NCI-H226 (cell line): ENCODE measurements around the gene MRPL4.

Experiments used
- DNase-seq: peaks from one replicate; pipeline ENCODE4 v3.0.0-alpha.2; 2015

The MRPL4 gene

DNA sequence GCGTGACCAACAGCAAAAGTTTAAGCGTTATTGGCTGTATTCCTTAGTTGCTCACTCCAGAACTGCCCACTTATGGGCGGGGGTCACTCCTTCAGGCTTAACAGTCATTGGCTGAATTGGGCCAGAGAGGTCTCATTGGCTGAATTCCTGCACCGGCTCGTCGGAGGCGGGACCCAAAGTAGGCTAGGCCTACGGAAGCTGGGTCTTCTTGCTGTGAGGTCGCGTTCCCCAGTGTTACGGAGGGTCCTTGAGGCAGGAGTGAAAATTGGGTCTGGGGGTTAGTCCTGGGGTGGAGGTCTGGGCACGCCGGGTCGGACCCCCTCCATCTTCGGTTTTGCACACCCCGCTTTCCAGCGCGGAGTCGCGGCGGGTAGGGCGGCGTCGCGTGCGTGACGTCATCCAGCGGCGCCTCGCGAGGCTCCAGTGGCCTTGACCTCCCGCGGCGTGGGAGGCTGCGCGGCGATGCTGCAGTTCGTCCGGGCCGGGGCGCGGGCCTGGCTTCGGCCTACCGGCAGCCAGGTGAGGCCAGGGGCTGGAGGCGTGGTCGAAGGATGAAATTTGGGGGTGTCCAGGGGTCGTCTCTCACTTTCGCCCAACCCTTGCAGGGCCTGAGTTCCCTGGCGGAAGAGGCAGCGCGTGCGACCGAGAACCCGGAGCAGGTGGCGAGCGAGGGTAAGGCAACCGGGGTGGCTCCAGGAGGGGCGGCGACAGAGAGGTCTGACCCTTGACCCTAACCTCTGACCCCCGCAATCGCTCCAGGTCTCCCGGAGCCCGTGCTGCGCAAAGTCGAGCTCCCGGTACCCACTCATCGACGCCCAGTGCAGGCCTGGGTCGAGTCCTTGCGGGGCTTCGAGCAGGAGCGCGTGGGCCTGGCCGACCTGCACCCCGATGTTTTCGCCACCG is at the start of gene MRPL4:
MRPL4 (plus strand) TSS at position 423 of the 903 bp plus-strand sequence; CDS start at position 463, 40 bp downstream.
- DNase-seq: peak; percentile 98

DNA sequence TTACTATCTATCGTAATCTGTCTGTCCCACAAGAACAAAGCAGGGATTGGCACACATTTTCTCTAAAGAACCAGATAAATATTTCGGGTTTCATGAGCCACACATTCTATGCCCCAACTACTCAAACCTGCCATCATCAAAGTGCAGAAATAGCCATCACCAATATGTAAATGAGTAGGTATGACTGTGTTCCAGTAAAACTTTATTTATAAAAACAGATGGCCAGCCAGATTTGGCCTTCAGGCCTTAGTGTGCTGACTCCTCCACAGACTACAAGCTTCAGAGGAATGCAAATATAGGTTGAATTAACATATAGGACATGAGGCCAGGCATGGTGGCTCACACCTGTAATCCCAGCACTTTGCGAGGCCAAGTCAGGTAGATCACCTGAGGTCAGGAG is 48.3 kb upstream of the MRPL4 start:
- DNase-seq: no peak

DNA sequence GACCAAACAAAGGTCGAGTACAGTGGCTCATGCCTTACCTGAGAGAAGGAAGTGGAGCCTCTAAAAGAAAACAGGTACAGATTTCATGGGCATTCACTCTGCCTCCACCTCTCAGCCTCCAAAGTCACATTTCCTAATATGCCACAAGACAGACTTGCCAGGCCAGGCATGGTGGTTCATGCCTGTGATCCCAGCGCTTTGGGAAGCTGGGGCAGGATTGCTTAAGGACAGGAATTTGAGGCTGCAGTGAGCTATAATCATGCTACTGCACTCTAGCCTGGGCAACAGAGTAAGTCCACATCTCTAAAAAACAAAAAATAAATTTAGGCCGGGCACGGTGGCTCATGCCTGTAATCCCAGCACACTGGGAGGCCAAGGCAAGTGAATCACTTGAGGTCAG is 46.4 kb upstream of the MRPL4 start:
- no peak for DNase-seq

DNA sequence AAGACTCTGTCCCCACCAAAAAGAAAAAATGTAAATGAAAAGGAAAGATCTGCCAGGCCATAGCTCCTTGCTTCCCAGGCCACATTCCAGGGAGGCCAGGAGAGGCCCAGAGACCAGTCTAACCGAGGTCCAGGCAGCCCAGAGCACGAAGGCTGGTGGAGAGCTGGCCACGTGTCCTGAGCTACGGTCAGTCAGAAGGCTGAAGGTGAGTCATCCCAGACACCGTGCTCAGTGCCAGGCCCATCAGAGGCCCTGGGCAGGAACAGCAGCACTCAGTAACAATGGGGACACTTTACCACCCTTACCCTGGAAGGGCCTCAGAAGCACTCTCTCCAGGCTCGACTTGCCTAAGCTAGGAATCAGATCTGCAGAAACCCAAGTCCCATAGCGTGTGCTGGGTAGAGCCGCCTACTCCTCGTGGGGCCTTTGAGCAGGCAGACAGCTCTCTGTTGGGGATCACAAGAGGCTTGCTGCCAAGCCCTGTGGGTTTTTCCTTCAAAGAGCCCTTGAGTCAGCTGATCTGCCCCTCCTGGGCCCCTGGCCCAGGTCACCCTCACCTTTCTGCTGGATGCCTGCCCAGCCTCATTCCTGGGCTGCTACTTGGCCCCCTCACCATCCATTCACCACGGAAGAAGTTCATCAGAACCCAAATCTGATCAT is 45.7 kb upstream of the MRPL4 start:
- DNase-seq: peak; percentile 77

DNA sequence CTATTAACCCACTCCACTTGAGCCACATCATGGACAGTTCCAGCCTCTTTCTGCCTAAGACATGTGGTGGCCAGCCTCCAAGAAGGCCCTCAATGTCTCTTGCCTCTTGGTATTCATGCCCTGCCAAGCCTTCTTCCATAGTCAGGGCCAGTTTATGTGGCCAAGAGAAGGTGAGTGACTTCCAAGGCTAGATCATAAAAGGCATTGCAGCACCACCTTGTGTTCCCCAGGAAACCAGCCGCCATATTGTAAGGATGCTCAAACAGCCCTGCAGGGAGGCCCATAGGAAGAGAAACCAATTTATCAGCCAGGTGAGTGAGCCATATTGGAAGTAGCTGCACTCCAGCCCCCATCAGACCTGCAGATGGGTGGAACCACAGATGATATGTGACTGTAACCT is 45.0 kb upstream of the MRPL4 start:
- DNase-seq: no peak

DNA sequence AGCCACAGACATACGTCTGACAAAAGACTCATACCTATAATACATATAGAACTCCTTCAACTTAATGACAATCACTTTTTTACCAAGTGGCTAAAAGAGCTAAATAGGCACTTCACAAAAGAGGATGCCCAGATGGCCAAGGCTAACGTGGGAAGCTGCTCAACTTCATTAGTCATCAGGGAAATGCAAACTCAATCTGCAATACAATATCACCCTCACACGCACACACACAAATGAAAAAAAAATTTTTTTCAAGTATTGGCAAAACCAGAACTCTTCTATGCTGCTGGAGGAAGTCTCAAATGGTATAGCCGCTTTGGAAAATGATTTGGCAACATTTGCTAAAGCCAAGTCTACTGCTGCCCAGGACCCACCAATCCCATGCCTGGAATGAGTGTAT is 42.7 kb upstream of the MRPL4 start:
- peak; percentile 8 for DNase-seq

DNA sequence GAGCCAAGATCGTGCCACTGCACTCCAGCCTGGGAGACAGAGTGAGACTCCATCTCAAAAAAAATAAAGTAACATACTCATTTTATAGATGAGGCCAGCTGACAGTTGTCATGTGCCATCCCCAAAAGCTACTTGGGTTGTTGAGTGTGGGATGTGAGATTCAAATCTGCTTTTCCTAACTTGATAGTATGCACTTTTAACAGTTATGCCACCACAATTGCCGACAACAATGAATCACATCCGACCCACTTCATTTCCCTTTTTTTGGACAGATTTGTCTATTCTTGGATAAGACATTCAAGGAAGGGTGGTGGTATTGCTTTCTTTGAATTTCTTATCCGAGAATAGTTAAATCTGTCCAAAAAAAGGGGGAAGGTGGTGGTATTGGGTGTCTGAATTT is 41.0 kb upstream of the MRPL4 start:
- no peak for DNase-seq

DNA sequence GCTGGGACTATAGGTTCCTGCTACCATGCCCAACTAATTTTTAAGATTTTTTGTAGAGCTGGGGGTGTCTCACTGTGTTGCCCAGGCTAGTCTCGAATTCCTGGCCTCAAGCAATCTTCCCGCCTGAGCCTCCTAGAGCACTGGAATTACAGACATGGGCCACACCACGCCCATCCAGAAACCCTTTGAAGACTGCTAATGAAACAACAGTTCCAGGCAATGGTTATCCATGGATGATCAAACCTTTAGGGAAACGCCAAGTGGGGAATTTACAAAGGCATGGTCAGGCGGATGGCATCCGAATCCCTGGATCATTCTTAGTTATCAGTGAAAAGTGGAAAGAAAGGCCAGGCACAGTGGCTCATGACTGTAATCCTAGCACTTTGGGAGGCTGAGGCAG is 40.3 kb upstream of the MRPL4 start:
- DNase-seq: no peak

DNA sequence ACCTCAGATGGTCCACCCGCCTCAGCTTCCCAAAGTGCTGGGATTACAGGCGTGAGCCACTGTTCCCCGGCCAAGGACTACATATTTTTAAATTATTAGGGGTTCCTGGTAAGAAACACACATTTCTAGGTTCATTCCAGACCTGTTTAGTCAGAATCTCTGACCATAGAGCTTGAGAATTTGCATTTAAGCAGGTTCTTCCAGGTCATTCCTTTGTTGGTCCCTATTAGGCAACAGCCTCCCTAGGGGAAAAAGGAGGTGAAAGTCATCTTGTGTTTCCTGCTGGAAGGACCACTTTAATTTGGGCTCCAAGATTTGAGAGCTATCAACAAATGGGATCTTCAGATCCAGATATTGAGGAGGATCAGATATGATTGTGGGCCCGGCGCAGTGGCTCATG is 37.2 kb upstream of the MRPL4 start:
- peak; percentile 49 for DNase-seq

DNA sequence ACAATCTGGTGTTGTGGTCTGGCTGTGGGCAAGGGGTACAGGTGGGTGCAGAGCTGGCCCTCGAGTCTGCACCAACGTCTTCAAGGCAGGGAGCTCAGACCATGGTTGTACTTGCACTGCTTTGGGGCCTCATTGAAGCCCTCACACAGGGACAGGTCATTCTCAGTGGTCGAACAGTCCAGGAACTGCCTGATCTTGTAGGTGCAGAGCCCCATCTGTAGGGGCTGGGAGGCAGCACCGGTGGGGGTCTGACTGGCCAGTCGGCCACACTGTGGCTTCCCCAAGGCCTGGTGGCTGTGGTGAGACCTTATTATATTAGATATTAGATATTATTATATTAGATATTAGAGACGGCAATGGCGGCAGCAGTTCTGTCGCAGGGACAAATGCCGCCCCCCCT is 34.9 kb upstream of the MRPL4 start:
- no peak for DNase-seq

DNA sequence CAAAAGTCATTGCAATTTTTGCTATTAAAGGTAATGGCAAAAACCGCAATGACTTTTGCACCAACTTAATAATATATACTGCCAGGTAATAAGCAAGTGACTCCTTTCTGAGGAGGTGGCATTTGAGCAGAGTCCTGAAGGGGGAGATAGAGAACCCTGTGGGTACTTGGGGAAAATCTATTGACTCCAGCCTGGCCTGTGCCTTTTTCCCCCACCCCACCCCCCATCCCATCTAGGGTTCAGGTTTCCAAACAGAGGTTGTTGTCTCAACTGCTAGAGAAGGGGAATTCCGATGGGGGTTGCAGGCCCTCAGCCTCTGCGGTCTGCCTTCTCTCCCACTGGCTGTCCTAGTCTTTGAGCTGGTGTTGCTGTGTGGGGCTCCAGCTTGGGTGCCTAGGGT is 32.3 kb upstream of the MRPL4 start:
- DNase-seq: peak; percentile 34

DNA sequence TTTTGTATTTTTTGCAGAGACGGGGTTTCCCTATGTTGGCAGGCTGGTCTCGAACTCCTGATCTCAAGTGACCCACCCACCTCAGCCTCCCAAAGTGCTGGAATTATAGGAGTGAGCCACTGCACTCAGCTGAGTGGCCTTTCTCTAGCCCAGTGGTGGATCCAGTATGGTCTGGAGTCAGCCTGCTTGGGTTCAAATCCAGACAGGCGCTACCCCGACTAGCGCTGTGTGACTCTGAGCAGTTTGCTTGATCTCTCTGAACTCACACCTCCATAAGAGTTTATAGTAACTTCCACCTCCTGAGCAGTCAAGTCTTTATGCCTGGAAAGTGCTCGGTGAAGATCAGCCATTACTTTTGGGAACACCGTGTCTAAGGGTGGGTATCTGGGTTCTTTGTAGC is 31.3 kb upstream of the MRPL4 start:
- DNase-seq: no peak

DNA sequence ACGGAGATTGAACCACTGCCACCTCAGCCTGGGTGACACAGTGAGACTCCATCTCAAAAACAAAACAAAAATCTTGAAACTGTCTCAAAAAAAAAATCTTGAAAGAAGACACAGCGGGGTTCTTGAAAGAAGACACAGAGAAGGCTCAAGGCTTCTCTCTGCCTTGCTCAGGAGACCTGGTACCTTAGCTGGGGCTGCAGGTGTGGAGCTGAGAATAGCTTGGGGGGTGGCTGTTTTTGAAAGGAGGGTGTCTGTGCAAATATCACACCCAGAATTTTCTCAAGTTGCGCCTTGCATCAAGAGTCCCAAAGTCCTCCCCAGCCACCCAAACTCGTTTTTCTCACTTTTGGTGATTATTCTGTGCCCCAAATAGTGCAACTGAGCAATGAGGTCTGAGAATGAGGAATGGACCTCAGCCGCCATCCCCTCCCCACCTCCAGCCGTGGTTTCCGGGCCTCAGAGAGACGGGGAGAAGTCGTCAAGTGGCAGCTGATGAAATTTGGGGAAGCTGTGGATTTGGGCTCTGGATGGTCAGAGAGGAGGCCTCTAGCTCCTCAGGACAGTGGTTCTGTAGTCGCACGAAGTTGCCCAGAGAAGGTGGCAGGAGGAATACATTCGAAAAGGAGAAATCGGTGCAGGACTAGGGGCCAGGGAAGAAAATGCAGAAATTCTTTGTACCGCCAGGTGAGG is 29.7 kb upstream of the MRPL4 start:
- no peak for DNase-seq

DNA sequence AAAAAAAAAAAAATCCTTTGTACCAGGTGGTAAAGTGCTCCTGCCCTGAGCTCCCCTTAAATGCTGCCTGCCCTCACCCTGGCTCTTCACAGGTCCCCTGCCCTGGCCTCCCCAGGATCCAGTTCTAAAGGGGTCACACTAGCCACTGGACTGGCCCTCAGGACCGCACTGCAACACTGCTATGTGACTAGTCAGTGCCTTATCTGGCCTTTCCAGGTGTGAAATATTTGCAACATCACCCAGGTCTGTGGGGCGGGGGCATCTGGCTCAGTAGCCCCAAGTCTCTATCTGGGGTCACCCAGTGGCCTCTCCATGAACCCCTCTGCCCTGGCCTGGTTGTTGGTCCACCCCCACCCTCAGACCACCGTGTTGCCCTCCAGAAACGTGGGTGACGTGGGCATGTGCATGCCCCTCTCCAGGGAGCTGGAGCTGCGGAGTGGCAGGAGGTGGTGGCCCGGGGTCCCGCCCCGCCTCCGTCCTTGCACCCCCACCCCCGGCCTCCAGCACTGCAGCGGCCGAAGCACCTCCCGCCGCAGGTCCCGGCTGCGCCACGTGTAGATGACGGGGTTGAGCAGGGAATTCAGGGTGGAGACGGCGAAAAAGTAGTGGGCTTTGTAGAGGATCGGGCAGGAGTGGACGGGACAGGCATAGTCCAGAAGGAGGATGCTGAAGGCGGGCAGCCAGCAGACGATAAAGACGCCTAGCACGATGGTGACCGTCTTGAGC is 28.4 kb upstream of the MRPL4 start:
- DNase-seq: no peak

DNA sequence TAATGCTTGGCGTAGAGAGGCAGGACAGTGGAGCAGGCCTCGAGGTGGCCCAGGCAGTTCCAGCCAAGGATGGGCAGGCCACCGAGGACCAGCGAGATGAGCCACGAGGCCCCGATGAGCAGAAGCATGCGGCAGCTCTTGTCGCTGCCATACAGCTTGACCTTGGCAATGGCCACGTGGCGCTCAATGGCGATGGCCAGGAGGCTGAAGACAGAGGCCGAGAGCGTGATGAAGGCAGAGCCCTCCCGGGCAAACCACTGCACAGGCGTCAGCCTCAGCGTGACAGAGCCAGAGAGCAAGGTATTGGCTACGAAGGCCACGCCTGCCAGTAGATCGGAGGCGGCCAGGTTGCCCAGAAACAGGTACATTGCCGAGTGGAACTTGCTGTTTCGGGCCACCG is 27.7 kb upstream of the MRPL4 start:
- no peak for DNase-seq

DNA sequence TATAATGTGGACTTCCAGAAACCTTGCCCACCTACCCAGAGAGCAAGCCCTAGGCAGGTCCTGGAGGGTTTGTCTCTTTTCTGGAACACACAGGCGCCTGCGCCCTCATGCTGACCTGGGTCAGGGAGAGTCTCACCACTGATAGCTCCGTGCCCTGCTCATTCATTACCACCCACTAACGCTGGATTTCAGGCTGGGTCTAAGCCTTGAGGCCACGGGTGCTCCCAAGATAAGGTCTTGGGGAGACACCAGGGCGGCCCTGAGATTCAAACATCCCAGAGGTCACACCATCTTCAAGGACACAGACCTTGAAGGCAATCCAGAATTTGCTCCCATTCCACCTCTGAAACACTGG is 26.0 kb upstream of the MRPL4 start:
- no peak for DNase-seq

DNA sequence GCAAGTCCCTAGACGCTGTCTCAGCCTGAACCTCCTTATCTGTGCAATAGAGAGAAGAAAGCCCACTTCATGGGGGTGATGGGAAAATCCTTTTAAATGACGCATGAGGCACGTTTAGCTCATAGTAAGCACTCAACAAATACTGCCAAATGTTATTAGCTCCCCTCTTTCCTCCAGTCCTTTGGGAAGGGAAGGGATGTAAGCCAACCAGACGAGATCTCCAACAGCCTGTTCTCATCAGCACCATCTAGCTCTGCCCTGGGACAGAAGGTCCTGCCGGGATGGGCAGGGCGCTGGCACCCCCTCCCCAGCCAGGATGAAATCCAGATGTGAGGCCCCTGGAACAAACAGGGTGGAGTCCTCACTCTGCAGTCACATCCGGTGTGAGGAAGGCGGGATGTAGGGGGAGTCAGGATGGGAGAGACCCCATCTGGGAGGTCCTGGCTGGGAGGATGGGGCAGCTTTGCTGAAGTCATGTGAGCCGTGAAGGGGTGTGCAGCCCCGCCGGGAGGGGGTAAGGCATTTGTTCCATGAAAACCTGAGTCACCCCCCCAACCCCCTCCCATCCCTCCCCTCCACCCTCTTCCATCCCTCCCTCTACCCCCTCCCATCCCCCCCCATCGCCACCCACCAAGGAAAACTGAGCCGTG is 25.5 kb upstream of the MRPL4 start:
- DNase-seq: no peak

DNA sequence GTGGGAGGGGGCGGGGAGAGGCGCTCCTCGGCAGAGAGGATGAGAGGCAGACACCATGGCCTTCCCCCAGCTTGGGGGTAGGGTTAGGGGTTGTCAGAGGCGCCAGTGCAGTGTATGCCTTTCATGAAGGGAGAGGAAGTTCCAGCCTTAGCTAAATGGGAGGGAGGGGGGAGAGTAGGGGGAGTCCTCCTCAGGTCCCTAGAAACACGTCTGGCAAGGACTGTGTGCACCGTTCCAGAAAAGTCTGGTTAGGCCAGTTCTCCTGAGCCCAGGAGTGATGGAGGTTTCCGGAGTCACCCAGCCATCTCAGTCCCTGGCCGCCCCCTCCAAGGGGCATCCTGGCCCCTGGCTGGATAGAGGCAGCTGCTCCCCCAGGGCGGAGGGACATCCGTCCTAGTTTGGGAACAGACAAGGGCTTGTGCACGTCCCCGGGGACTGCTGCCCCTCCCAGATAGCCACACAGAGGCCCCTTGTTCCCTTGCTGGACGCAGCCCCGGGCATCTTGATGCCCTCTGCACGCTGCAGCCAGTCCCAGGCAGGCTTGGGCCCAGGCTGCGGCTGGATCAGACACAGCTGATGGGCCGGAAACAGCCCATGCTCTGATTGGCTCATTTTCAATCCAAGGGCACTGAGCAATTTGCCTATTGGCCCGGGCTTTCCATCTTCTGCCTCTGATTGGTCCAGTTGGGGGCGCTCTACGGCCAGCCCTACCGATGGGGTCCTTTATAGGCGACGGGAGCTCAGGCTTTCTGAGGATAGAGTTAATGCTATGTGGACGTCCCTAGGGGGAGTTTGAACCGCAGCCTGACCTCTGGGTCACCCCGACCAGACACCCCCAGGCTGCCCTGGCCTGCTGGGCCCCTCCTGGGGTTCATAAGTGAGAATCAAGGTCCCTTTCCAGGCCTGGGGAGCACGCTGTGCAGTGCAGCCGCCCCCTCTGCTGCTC is 24.7 kb upstream of the MRPL4 start:
- no peak for DNase-seq

DNA sequence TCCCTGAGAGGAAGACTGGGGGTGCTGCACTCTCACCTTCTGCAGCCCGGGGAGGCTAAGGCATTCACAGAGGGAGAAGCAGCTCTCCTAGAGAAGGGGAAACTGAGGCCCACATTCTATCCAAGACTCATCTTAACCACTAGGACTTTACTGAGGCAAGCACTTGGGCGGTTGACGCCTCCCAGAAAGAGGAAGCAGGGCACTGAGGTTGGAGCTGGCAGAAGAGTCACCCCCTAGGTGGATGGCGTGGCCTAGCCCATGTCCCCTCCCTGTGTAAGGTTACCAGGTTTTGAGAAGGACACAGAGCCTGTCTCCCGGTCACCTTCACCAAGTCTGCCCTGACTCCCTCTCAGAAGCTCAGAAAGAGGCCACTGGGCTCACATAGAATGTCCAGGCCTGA is 23.6 kb upstream of the MRPL4 start:
- no peak for DNase-seq

DNA sequence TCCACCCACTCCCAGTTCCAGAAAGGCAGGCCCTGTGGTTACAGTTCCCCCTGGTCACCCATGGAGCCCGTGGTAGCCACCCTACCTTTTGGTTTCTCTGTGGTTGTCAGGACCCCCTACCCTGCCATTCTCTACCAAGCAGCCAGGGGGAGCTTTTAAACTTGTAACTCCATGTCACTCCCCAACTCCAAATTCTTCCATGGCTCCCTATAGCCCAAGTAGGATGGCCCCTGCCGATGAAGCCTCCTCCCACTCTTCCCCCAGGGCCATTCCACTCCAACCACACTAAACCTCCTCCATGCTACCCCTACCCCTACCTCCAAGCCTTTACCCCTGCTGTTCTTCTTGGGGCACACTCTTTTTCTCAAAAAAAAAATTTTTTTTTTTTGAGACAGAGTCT is 23.1 kb upstream of the MRPL4 start:
- no peak for DNase-seq

DNA sequence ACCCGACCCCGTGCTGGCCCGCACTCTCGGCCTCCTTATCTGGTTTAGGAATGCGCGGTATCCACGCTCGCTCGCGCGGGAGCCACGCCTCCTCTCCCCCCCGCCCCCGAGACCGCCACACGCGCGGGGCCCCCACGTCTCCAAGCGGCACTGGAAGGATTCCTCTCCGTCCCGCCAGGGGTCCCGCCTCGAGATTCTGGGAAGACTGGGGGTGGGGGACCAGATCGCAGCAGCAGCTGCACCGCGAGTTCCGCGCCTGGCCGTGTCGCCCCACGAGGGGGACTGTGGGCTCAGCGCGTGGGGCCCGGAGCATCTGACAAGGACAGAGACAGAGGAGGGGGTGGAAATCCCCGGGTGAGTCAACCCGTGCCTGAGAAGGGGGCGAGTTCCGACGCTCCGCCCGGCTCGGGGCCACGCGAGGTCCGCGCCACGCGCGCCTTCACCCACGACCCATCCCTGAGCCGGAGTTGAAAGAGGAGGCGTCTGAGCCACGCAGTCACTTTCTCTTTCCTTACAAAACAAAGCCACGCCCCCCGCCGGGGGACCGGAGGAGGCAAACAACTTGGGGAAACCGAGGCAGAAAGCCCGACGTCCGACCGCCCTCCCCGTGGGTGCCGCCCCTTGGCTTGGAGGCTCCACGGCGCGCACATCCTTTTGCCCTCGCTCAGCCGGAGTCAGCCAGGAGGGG is 21.7 kb upstream of the MRPL4 start:
- DNase-seq: no peak
